ENCODE measurements around the gene USF1. TPM values are rescaled to one million over a fixed set of nuclear protein-coding genes. Genes with fewer than 3 reads are reported as not detected.

Gene USF1
- total RNA-seq, 1 experiment from 2014 or later = 59.2 TPM

- no peak overlapping the region for H3K27ac ChIP-seq (ENCODE audit: insufficient read length, low read depth, low read length)
- WGBS (ENCODE audit: extremely low coverage, insufficient read length, low lambda C conversion rate) = no CpG with 5 or more reads among the region's 3 CpGs
- H3K4me2 ChIP-seq (ENCODE audit: insufficient read depth, insufficient read length, low read length) = no peak overlapping the region
- peaks cover 14 to 30% of the 10 kb centered on the region in 2 experiments for H3K4me1 Mint-ChIP-seq
- H2AFZ ChIP-seq (ENCODE audit: low read length) = no peak overlapping the region
- no peaks in the 10 kb centered on the region; the same call in 1 of the 2 replicates for H3K79me2 ChIP-seq (ENCODE audit: insufficient read depth, low read length)
- H3K4me3 Mint-ChIP-seq = no peak overlapping the region
- H2BK12ac ChIP-seq (ENCODE audit: insufficient read length, low read depth, low read length) = no peak overlapping the region
- no peak overlapping the region for H3T11ph ChIP-seq (ENCODE audit: low read length)
- H3K4ac ChIP-seq (ENCODE audit: low read depth, low read length) = no peak overlapping the region
- peaks cover 9 to 12% of the 10 kb centered on the region in 2 experiments; a peak in 4 of 5 replicates for H3K9me3 Mint-ChIP-seq
- no peak overlapping the region for H3K18ac ChIP-seq (ENCODE audit: insufficient read length, low read depth, low read length)
- H3K27me3 Mint-ChIP-seq (ENCODE audit: low read depth) = no peaks in the 10 kb centered on the region
- H4K5ac ChIP-seq (ENCODE audit: insufficient read length, low read depth, low read length) = no peak overlapping the region
- H3K79me1 ChIP-seq (ENCODE audit: insufficient read depth, low read depth, low read length, poor library complexity, severe bottlenecking) = no peaks in the 10 kb centered on the region
- no peak overlapping the region for H2BK120ac ChIP-seq (ENCODE audit: low read depth, low read length, poor library complexity, severe bottlenecking)
- H3K36me3 Mint-ChIP-seq (ENCODE audit: insufficient read depth in 1 of 3, low read depth in 3 of 3) = peaks cover 6 to 23% (median 11%) of the 10 kb centered on the region in 3 experiments; a peak in 6 of 7 replicates
- H3K23ac ChIP-seq (ENCODE audit: insufficient read length, low read depth, low read length) = no peak overlapping the region
- no peaks in the 10 kb centered on the region for H4K20me1 ChIP-seq (ENCODE audit: control insufficient read depth, insufficient read depth, insufficient read length)
- no peak for TF ChIP-seq CTCF (conservative IDR thresholded peaks at IDR 0.05)
- H3K9me3 ChIP-seq (ENCODE audit: control insufficient read depth, low read depth, low read length) = no peaks in the 10 kb centered on the region
- H3K4me1 ChIP-seq (ENCODE audit: insufficient read depth, low read length) = no peaks in the 10 kb centered on the region; the same call in 1 of the 2 replicates
- no peak overlapping the region for H3K56ac ChIP-seq (ENCODE audit: insufficient read length, low read depth, low read length)
- H4K91ac ChIP-seq (ENCODE audit: insufficient read length, low read depth, low read length) = no peak overlapping the region
- H3K23me2 ChIP-seq (ENCODE audit: insufficient read length, low read depth, low read length, poor library complexity, severe bottlenecking) = peaks cover 7% of the 10 kb centered on the region
- DNase-seq = no peak
- H3K14ac ChIP-seq (ENCODE audit: insufficient read depth, low read length) = no peak overlapping the region
- no peak overlapping the region for H4K8ac ChIP-seq (replicated peaks; ENCODE audit: insufficient read length, low read depth, low read length)
- no peaks in the 10 kb centered on the region for H3K27me3 ChIP-seq (ENCODE audit: insufficient read depth, low read length)
- no peak overlapping the region for H2BK20ac ChIP-seq (ENCODE audit: low read depth, low read length, poor library complexity, severe bottlenecking)
- no peak overlapping the region for H3K9ac ChIP-seq (ENCODE audit: extremely low read depth, insufficient read length, low read length)
- no peak overlapping the region for H3K27ac Mint-ChIP-seq
- H2BK5ac ChIP-seq (ENCODE audit: insufficient read length, low read length) = no peak overlapping the region
- H2BK15ac ChIP-seq (ENCODE audit: low read depth, low read length) = no peak overlapping the region
- H2AK5ac ChIP-seq (ENCODE audit: insufficient read length, low read length) = no peak overlapping the region
These were observed 12.0 kb downstream of the USF1 start for GRCh38 chr1:161033751-161034150.
